B cell (primary cell): ENCODE measurements around the gene TADA1.
A peak's percentile ranks its signal among the peaks of the same experiment; 100 is the strongest.

Source experiments
- EZH2 ChIP-seq: IDR thresholded peaks from 2 replicates; pipeline ENCODE4 v1.6.1; 2012; ENCODE audit warnings: borderline replicate concordance, low read depth, mild to moderate bottlenecking, moderate library complexity, low read length; ENCODE audit not compliant: insufficient read depth, poor library complexity, severe bottlenecking
- TF ChIP-seq, protein P1 (sequence below): fragments of 200-600 bp; IDR thresholded peaks from one replicate; pipeline ENCODE4 v1.8.0; 2022; ENCODE audit warnings: antibody characterized with exemption, mild to moderate bottlenecking

DNA sequence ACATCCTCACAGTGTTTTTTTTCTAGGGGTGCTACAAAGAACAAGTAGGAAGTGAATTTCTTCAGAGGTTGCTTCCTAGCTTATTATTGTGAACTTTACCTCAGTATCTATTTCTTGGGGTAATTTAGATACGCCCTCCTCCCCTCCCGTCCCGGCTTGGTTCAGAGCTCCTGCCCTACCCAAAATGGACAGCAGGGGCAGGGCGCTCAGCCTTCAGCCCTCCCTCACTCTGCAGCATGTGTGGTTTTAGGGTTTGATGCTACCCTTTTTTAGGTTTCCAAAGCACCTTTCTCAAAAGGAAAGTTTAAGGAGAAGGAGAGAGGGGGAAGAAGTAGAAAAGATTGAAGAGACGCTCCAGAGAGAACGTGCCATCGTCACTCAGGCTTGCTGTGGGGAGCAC is 53.7 kb downstream of the TADA1 start:
- TF ChIP-seq, protein P1, sequence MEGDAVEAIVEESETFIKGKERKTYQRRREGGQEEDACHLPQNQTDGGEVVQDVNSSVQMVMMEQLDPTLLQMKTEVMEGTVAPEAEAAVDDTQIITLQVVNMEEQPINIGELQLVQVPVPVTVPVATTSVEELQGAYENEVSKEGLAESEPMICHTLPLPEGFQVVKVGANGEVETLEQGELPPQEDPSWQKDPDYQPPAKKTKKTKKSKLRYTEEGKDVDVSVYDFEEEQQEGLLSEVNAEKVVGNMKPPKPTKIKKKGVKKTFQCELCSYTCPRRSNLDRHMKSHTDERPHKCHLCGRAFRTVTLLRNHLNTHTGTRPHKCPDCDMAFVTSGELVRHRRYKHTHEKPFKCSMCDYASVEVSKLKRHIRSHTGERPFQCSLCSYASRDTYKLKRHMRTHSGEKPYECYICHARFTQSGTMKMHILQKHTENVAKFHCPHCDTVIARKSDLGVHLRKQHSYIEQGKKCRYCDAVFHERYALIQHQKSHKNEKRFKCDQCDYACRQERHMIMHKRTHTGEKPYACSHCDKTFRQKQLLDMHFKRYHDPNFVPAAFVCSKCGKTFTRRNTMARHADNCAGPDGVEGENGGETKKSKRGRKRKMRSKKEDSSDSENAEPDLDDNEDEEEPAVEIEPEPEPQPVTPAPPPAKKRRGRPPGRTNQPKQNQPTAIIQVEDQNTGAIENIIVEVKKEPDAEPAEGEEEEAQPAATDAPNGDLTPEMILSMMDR: peak; percentile 36
- no peak for TF ChIP-seq EZH2
